ENCODE results near the gene SLCO4A1. TPM values are rescaled to one million over a fixed set of nuclear protein-coding genes. Genes with fewer than 3 reads are reported as not detected.

Gene SLCO4A1
- total and polyA plus RNA-seq, 2 experiments from 2014 or later = 25.8 to 99.0 TPM

DNA sequence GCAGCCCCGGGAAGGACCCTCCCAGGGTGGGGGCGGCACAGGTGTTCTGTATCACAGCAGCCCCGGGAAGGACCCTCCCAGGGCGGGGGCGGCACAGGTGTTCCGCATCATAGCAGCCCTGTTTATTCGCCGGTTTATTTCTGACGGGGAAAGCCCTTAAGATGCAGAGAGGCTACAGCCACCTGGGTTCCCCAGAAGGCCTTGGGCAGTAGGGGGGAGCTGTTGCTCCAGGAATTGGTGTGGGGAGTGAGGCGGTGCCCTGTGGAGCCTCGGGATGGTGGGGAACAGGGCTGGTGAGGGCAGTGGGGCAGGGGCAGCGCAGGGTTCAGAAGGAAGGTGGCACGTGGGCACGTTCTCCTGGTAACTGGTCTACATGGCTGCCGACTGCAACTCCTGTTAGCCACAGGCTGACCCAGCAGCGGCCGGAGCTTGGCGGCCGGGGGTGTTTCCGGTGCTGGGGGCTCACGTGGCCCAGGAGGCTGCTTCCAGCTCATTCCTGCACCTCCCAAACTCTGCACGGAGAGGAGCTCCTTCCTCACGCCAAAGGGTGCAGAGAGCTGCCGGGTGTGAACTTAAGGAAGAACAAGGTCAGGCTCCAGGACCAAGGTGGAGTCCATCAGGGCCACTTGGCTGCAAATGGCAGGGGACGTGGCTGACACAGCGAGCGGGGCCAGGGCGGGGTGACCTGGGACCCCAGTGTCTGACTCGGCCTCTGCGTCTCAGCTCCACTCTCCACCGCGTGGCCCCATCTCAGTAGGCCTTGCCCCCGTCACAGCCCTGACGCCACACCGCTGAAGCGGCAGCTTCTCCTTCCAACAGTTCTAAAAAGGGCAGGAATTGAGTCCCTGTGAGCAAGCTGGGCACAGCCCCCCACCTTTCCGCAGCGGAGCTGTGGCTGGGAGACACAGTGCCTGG is 13.2 kb downstream of the SLCO4A1 start:
- TF ChIP-seq EZH2 (IDR thresholded peaks at IDR 0.05; ENCODE audit: borderline replicate concordance) = no peak
- TF ChIP-seq, protein P1, sequence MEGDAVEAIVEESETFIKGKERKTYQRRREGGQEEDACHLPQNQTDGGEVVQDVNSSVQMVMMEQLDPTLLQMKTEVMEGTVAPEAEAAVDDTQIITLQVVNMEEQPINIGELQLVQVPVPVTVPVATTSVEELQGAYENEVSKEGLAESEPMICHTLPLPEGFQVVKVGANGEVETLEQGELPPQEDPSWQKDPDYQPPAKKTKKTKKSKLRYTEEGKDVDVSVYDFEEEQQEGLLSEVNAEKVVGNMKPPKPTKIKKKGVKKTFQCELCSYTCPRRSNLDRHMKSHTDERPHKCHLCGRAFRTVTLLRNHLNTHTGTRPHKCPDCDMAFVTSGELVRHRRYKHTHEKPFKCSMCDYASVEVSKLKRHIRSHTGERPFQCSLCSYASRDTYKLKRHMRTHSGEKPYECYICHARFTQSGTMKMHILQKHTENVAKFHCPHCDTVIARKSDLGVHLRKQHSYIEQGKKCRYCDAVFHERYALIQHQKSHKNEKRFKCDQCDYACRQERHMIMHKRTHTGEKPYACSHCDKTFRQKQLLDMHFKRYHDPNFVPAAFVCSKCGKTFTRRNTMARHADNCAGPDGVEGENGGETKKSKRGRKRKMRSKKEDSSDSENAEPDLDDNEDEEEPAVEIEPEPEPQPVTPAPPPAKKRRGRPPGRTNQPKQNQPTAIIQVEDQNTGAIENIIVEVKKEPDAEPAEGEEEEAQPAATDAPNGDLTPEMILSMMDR (IDR thresholded peaks at IDR 0.05; ENCODE audit: poor library complexity) = no peak
- H3K4me3 ChIP-seq = no peak overlapping the region
- H3K9me3 ChIP-seq (ENCODE audit: low read depth) = no peaks in the 10 kb centered on the region
- H2AFZ ChIP-seq = no peak overlapping the region
- no peaks in the 10 kb centered on the region for H3K9me2 ChIP-seq (replicated peaks; ENCODE audit: insufficient read depth)
- peaks cover 24% of the 10 kb centered on the region for H3K4me1 ChIP-seq (ENCODE audit: insufficient read depth)
- no peaks in the 10 kb centered on the region for H3K36me3 ChIP-seq (replicated peaks; ENCODE audit: insufficient read depth, low read depth)
- H3K27ac ChIP-seq = peak overlapping the region; percentile 31
- H4K20me1 ChIP-seq (ENCODE audit: insufficient read depth, poor library complexity, severe bottlenecking) = no peaks in the 10 kb centered on the region
- WGBS (ENCODE audit: low lambda C conversion rate, missing lambda C conversion rate) = 87% methylated on average over 29 of the region's 38 CpGs
- H3K27me3 ChIP-seq = no peaks in the 10 kb centered on the region
- no peak for DNase-seq (ENCODE audit: low spot score)
- H3K4me2 ChIP-seq = no peak overlapping the region
- no peaks in the 10 kb centered on the region for H3K79me2 ChIP-seq

DNA sequence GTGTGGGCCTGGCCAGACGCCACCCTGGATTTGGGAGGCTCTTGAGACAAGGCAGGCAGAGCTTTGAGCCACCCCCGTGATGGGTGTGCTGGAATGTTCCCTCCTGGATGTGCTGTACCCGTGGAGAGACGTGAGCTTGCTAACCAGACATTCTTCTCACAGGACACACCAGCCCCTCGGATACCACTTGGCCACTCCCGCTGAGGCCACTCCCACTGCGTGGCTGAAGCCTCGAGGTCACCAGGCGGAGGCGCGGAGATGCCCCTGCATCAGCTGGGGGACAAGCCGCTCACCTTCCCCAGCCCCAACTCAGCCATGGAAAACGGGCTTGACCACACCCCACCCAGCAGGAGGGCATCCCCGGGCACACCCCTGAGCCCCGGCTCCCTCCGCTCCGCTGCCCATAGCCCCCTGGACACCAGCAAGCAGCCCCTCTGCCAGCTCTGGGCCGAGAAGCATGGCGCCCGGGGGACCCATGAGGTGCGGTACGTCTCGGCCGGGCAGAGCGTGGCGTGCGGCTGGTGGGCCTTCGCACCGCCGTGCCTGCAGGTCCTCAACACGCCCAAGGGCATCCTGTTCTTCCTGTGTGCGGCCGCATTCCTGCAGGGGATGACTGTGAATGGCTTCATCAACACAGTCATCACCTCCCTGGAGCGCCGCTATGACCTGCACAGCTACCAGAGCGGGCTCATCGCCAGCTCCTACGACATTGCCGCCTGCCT is 14.1 kb downstream of the SLCO4A1 start:
- Histone ChIP-seq H3K79me2 (no peaks in the 10 kb centered on the region), H3K27ac (no peak overlapping the region), H2AFZ (no peak overlapping the region), H3K27me3 (no peaks in the 10 kb centered on the region), H3K9me3 (ENCODE audit: low read depth) (no peaks in the 10 kb centered on the region), H3K4me1 (ENCODE audit: insufficient read depth) (peaks cover 20% of the 10 kb centered on the region), H3K9me2 (replicated peaks; ENCODE audit: insufficient read depth) (no peaks in the 10 kb centered on the region), H3K4me3 (no peak overlapping the region), H4K20me1 (ENCODE audit: insufficient read depth, poor library complexity, severe bottlenecking) (no peaks in the 10 kb centered on the region), H3K4me2 (no peak overlapping the region), H3K36me3 (replicated peaks; ENCODE audit: insufficient read depth, low read depth) (no peaks in the 10 kb centered on the region)
- 92% methylated on average over 34 of the region's 39 CpGs for WGBS (ENCODE audit: low lambda C conversion rate, missing lambda C conversion rate)
- TF ChIP-seq EZH2phosphoT487 (IDR thresholded peaks at IDR 0.05; ENCODE audit: low read depth, severe bottlenecking, unreplicated experiment) (no peak), EZH2 (IDR thresholded peaks at IDR 0.05; ENCODE audit: borderline replicate concordance) (no peak)
- TF ChIP-seq, protein P1 (IDR thresholded peaks at IDR 0.05; ENCODE audit: poor library complexity) = no peak
- DNase-seq (ENCODE audit: low spot score) = peak; percentile 51

- Histone ChIP-seq H3K79me2 (no peaks in the 10 kb centered on the region), H3K36me3 (replicated peaks; ENCODE audit: insufficient read depth, low read depth) (no peaks in the 10 kb centered on the region), H3K9me3 (ENCODE audit: low read depth) (no peaks in the 10 kb centered on the region), H3K27ac (no peak overlapping the region), H3K4me3 (no peak overlapping the region), H3K4me1 (ENCODE audit: insufficient read depth) (peaks cover 15% of the 10 kb centered on the region), H3K4me2 (no peak overlapping the region), H3K27me3 (no peaks in the 10 kb centered on the region), H2AFZ (no peak overlapping the region), H3K9me2 (replicated peaks; ENCODE audit: insufficient read depth) (no peaks in the 10 kb centered on the region), H4K20me1 (ENCODE audit: insufficient read depth, poor library complexity, severe bottlenecking) (no peaks in the 10 kb centered on the region)
- DNase-seq (ENCODE audit: low spot score) = no peak
- 98% methylated on average over 37 of the region's 37 CpGs for WGBS (ENCODE audit: low lambda C conversion rate, missing lambda C conversion rate)
- TF ChIP-seq EZH2phosphoT487 (IDR thresholded peaks at IDR 0.05; ENCODE audit: low read depth, severe bottlenecking, unreplicated experiment) = no peak
- TF ChIP-seq, protein P1 (IDR thresholded peaks at IDR 0.05; ENCODE audit: poor library complexity) = no peak
- no peak for TF ChIP-seq EZH2 (IDR thresholded peaks at IDR 0.05; ENCODE audit: borderline replicate concordance)
These were observed 14.8 kb downstream of the SLCO4A1 start for GRCh38 chr20:62656919-62657588.
